Peyer's patch (tissue), 4 donors: ENCODE data around the gene GTF3C2.

Experiments
- CTCF ChIP-seq, 6 experiments: fragments of 450-650 bp in 4 of 6; fragments of 200-600 bp in 2 of 6; sonication (generic) in 1 of 6; IDR thresholded peaks; one replicate each; pipeline ENCODE4 v1.5.1; 2017 to 2019; ENCODE audit warnings: antibody characterized with exemption in 6 of 6, mild to moderate bottlenecking in 3 of 6, moderate library complexity in 1 of 6
- POLR2A ChIP-seq, 2 donors: fragments of 450-650 bp; IDR thresholded peaks; one replicate each; pipeline ENCODE4 v1.5.1; 2017; ENCODE audit warnings: antibody characterized with exemption in 2 of 2, mild to moderate bottlenecking in 2 of 2, moderate library complexity in 2 of 2

GRCh38 chr2:27398962-27399361, 42.4 kb upstream of the GTF3C2 start:
- TF ChIP-seq CTCF (IDR thresholded peaks at IDR 0.05) (no peak), POLR2A (IDR thresholded peaks at IDR 0.05) (no peak)
